GM12872 (cell line): ENCODE measurements around the gene SYNJ2.

Experiments used
- CTCF ChIP-seq: IDR thresholded peaks from 3 replicates; pipeline ENCODE4 v1.5.1; 2011; ENCODE audit warnings: low read depth, mild to moderate bottlenecking, low read length, moderate library complexity; ENCODE audit not compliant: insufficient read depth

SYNJ2 gene

GRCh38 chr6:158021376-158021775 is 39.7 kb downstream of the SYNJ2 start:
- TF ChIP-seq CTCF: no peak

GRCh38 chr6:158021814-158022748 is 40.4 kb downstream of the SYNJ2 start:
- TF ChIP-seq CTCF: no peak

GRCh38 chr6:158022749-158023596 is 41.3 kb downstream of the SYNJ2 start:
- TF ChIP-seq CTCF: no peak

GRCh38 chr6:158023597-158023939 is 41.9 kb downstream of the SYNJ2 start:
- no peak for TF ChIP-seq CTCF

- TF ChIP-seq CTCF: no peak
These were observed 43.1 kb downstream of the SYNJ2 start for GRCh38 chr6:158024566-158025297.

- peak; percentile 98 for TF ChIP-seq CTCF
These were observed 44.6 kb downstream of the SYNJ2 start for GRCh38 chr6:158026054-158026900.
